Caco-2 (cell line): ENCODE measurements around the gene M6PR. TPM values are rescaled to one million over a fixed set of nuclear protein-coding genes. Genes with fewer than 3 reads are reported as not detected.

Source experiments
- Bru-seq: library from RNA; stranded (reverse); fragments of 400-500 nt; gene quantifications from one replicate; lab custom pipeline; 2021; lab: Mats Ljungman, UMichigan
- BruChase-seq, 2 experiments: library from RNA; stranded (reverse); fragments of 400-500 nt; gene quantifications; one replicate each; lab custom pipeline; 2021; lab: Mats Ljungman, UMichigan
- BruUV-seq: library from RNA; stranded (reverse); fragments of 400-500 nt; replicated peaks from 2 replicates; lab custom pipeline; 2021; lab: Mats Ljungman, UMichigan
- CTCF ChIA-PET: fragments of 300-600 bp; sonication (Branson Sonifier 250); formaldehyde crosslinking; loops from one replicate; lab custom pipeline; 2022; ENCODE audit warnings: antibody characterized with exemption; lab: Charles Lee
- POLR2A ChIA-PET: fragments of 300-600 bp; sonication (Branson Sonifier 250); formaldehyde crosslinking; loops from one replicate; lab custom pipeline; 2022; ENCODE audit warnings: antibody characterized with exemption; lab: Charles Lee
- DNase-seq, 2 experiments: peaks; one replicate each; pipeline versions ENCODE4 v3.0.0 to v3.0.0-alpha.2; 2020 to 2022
- H3K27me3 ChIP-seq: replicated peaks from 2 replicates; pipeline ENCODE4 v1.6.0; 2011; ENCODE audit warnings: low read length; ENCODE audit not compliant: control insufficient read depth, insufficient read depth
- H3K36me3 ChIP-seq: 2 replicates; pipeline ENCODE4 v1.5.1; 2011; ENCODE audit warnings: low read length; ENCODE audit not compliant: control insufficient read depth, insufficient read depth
- H3K4me1 ChIP-seq: fragments of 250-450 bp; sonication (Bioruptor Pico); 2 replicates; pipeline ENCODE4 v1.5.1; 2020; ENCODE audit warnings: mild to moderate bottlenecking
- H3K4me3 ChIP-seq: 2 replicates; pipeline ENCODE4 v1.5.1; 2011; ENCODE audit warnings: low read depth, mild to moderate bottlenecking, control low read depth, low read length
- H3K9me3 ChIP-seq: fragments of 250-450 bp; sonication (Bioruptor Pico); 2 replicates; pipeline ENCODE4 v1.5.1; 2020; ENCODE audit warnings: mild to moderate bottlenecking, moderate library complexity
- H3K27ac Mint-ChIP-seq: one replicate; pipeline ENCODE4 v1.8.0; 2022; ENCODE audit warnings: mixed read lengths; ENCODE audit not compliant: unreplicated experiment
- H3K27me3 Mint-ChIP-seq: one replicate; pipeline ENCODE4 v1.8.0; 2022; ENCODE audit warnings: mixed read lengths; ENCODE audit not compliant: insufficient read depth, unreplicated experiment
- H3K36me3 Mint-ChIP-seq: one replicate; pipeline ENCODE4 v1.8.0; 2022; ENCODE audit warnings: mild to moderate bottlenecking, mixed read lengths; ENCODE audit not compliant: insufficient read depth, unreplicated experiment
- H3K4me1 Mint-ChIP-seq: one replicate; pipeline ENCODE4 v1.8.0; 2022; ENCODE audit warnings: low read depth, mixed read lengths; ENCODE audit not compliant: unreplicated experiment
- H3K4me3 Mint-ChIP-seq: one replicate; pipeline ENCODE4 v1.8.0; 2022; ENCODE audit warnings: mild to moderate bottlenecking, moderate library complexity, mixed read lengths; ENCODE audit not compliant: unreplicated experiment
- H3K9me3 Mint-ChIP-seq: one replicate; pipeline ENCODE4 v1.8.0; 2022; ENCODE audit warnings: mixed read lengths; ENCODE audit not compliant: unreplicated experiment
- intact Hi-C: fragments of 100-400 bp; cut with micrococcal nuclease; formaldehyde crosslinking; loops from one replicate; pipeline ENCODE4 v1.10.0; 2022; ENCODE audit not compliant: unreplicated experiment
- long read RNA-seq: library from polyadenylated mRNA; stranded (forward); transcript quantifications from one replicate; pipeline ENCODE4 v2.0.0, GENCODE V29; 2022
- total RNA-seq: library from RNA; stranded (reverse); gene quantifications from 2 replicates; pipeline ENCODE4 v1.2.3, GENCODE V29; 2022
- TF ChIP-seq, protein P1 (sequence below), 2 experiments: fragments of 200-600 bp in 1 of 2; IDR thresholded peaks; 1 replicate in 1 of 2; 2 replicates in 1 of 2; pipeline versions ENCODE4 v1.5.1 to v1.8.0; 2011 to 2022; ENCODE audit warnings: antibody characterized with exemption in 1 of 2, control low read depth in 1 of 2, inconsistent platforms in 1 of 2, low read depth in 1 of 2, low read length in 1 of 2, mild to moderate bottlenecking in 1 of 2, moderate library complexity in 1 of 2; ENCODE audit not compliant: insufficient read depth in 1 of 2, severe bottlenecking in 1 of 2, unreplicated experiment in 1 of 2

M6PR gene
- total RNA-seq (303 and 310 TPM in 2 replicates), Bru-seq, nascent RNA (percentile 98 among the genes with signal in this experiment), BruChase-seq, experiment 1, labeled RNA remaining after a 2-hour chase (percentile 98 among the genes with signal in this experiment), BruChase-seq, experiment 2, labeled RNA remaining after a 6-hour chase (percentile 99 among the genes with signal in this experiment)
- long read RNA-seq, transcript M6PR-201 (7 exons, 2,756 nt): major isoform, 594 of 677 reads
- long read RNA-seq, partial matches to known transcripts: 56 of 677 reads
- long read RNA-seq, other reads (novel, unspliced or antisense): 25 of 677 reads

DNA sequence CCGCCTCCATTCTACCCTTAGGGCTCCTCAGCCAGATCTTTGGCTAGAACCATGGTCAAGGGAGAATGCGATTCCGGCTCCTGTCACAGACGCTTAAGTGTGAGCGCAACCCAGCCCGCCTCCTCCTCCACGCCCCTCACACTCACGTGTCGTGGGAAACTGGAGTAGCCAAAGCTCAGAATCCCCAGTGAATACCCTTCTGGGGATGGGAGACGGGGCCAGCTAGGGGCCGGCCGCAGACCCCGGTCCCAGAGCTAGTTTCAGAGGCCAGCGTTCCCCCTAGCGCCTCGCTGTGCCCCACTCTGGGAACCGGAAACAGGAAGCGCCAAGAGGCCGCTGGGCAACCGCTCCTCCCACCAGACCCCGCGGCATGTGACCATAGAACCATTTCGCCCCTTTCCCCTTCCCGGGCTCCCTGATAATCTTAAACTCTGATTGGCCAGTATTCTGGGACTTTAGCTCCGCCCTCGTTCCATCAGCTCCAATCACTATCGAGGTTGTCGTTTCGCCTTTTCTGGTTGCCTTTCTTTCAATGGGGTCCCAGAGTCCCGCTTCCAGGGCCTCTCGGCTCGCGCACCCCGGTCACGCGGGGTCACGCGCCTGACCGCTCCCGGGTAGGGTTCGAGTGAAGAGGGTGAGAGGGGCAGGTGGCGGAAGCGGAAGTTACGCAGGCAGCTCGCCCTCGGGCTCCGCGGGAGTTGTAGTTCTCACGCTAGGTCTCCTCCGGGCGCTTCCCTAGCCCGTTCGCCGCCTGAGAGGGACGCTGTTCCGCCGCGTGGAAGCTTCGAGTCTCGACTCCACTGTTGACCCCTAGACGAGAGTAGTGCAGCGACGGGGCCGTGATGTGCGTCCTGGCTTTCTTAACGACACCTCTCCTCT is at the start of gene M6PR:
TSS of gene M6PR (minus strand) at position 304 of the 879 bp plus-strand sequence. CDS start 3,241 bp downstream, outside the sequence.
- H3K4me3 Mint-ChIP-seq: peak within 1 kb of the TSS; percentile 83

DNA sequence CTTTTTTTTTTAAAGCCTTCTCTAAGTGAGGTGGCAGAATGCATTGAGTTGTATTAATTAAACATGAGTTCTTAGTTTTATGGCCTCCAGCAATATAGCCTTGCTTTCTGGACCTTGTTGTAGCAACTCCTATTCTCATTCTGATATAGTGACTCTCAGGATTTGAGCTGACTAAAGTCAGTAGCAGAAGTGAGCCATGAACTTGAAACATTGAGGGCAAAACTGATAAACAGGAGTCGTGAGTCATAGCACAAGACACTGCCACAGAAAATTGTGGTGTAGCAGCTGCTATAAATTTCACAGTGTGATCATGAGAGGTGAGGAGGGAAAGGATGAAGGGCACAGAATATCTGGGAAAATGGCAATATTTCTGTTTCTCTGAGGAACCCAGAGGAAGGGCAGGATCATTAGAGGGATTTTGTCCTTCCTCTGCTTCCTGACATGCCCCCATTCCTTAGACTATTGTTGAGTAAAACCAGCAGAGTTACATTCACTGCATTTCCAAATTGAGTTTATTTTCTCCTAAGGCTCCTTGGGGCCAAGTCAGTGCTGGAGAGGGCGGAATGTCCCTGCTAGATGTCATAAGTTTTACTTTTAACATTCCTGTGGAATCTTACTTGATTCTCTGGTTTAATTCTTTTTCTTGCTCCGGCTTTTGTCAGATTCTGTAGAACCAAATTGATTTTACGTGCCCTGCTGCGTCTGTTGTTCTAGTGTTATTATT is 47.4 kb upstream of the M6PR start:
- POLR2A ChIA-PET: no interaction called here
- Mint-ChIP-seq H3K27ac (no peak overlapping the region), H3K9me3 (no peaks in the 10 kb centered on the region), H3K4me1 (no peaks in the 10 kb centered on the region), H3K4me3 (no peak overlapping the region), H3K27me3 (peaks cover 4% of the 10 kb centered on the region), H3K36me3 (no peaks in the 10 kb centered on the region)
- no peak for DNase-seq
- TF ChIP-seq, protein P1, sequence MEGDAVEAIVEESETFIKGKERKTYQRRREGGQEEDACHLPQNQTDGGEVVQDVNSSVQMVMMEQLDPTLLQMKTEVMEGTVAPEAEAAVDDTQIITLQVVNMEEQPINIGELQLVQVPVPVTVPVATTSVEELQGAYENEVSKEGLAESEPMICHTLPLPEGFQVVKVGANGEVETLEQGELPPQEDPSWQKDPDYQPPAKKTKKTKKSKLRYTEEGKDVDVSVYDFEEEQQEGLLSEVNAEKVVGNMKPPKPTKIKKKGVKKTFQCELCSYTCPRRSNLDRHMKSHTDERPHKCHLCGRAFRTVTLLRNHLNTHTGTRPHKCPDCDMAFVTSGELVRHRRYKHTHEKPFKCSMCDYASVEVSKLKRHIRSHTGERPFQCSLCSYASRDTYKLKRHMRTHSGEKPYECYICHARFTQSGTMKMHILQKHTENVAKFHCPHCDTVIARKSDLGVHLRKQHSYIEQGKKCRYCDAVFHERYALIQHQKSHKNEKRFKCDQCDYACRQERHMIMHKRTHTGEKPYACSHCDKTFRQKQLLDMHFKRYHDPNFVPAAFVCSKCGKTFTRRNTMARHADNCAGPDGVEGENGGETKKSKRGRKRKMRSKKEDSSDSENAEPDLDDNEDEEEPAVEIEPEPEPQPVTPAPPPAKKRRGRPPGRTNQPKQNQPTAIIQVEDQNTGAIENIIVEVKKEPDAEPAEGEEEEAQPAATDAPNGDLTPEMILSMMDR (IDR thresholded peaks at IDR 0.05; ENCODE audit: insufficient read depth in 1 of 2, low read depth in 1 of 2, low read length in 1 of 2, severe bottlenecking in 1 of 2, unreplicated experiment in 1 of 2): no peak
- Histone ChIP-seq H3K9me3 (no peaks in the 10 kb centered on the region), H3K4me1 (no peaks in the 10 kb centered on the region), H3K27me3 (no peaks in the 10 kb centered on the region), H3K36me3 (no peaks in the 10 kb centered on the region), H3K4me3 (no peak overlapping the region)
- intact Hi-C loops: no loop called here
- BruUV-seq: no TSS peak
- CTCF ChIA-PET: interaction anchor here (1.1 kb wide), 1 partner anchor 40 kb away, joined by 3 read pairs; no protein-coding TSS in a partner anchor

More for the DNA sequence above, at the start of gene M6PR:
- TF ChIP-seq, protein P1 (IDR thresholded peaks at IDR 0.05; ENCODE audit: insufficient read depth in 1 of 2, low read depth in 1 of 2, low read length in 1 of 2, severe bottlenecking in 1 of 2, unreplicated experiment in 1 of 2): peak; percentile 42 to 91
- H3K36me3 ChIP-seq: peaks cover 4% of the 10 kb centered on the region
- Mint-ChIP-seq H3K27me3 (no peaks in the 10 kb centered on the region), H3K27ac (peak within 1 kb of the TSS; percentile 77), H3K9me3 (peaks cover 22% of the 10 kb centered on the region), H3K36me3 (peaks cover 42% of the 10 kb centered on the region), H3K4me1 (peaks cover 9% of the 10 kb centered on the region)
- H3K27me3 ChIP-seq: no peaks in the 10 kb centered on the region
- POLR2A ChIA-PET: interaction anchor here (0.6 to 1.5 kb wide), 13 partner anchors 11 to 1201 kb away, joined by 3 to 17 read pairs (median 3); partner anchors contain the start of gene PHC1
- peak within 1 kb of the TSS; percentile 69 for H3K4me3 ChIP-seq
- peaks cover 6% of the 10 kb centered on the region for H3K4me1 ChIP-seq
- CTCF ChIA-PET: interaction anchor here (0.6 to 2.5 kb wide), 16 partner anchors 11 to 758 kb away, joined by 3 to 29 read pairs (median 4); partner anchors contain the start of genes PHC1 and RIMKLB
- peaks cover 4% of the 10 kb centered on the region; the same call in 1 of the 2 replicates for H3K9me3 ChIP-seq
- no TSS peak for BruUV-seq
- peak; percentile 98 for DNase-seq
- intact Hi-C loops: loop anchor here (1.0 kb wide), 3 partner anchors 21 to 90 kb away; partner anchors contain the start of gene PHC1
